ENCODE data around the gene CCL1.

Gene CCL1

DNA sequence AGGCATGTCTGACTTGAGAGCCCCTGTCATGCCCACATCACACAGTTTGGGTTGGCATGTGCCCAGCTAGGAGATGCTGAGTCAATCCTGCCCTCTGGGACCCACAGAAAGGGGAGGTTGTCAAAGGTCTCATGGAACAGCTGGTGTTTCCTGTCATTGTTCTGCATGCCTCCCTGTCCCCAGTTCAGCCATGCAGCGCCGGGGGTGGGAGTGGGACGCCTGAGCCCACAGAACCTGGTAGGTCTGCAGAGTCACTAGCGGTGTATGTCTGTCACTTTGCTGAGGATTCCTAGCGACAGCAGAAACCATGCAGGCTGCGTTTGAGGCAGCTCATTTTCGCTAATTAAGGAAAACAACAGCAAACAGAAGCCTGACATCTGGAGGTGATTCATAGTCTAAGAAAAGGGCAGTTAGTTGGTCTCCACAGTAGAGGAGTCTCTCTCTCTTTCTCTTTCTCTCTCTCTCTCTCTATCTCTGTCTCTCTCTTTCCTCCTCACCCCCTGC lies 19.6 kb upstream of the CCL1 start:
- peak in 1 of 2 experiments; percentile 22 for DNase-seq

- no peak for DNase-seq
Observed at GRCh38 chr17:34379868-34380267, 16.8 kb upstream of the CCL1 start.

GRCh38 chr17:34378664-34379101 lies 15.7 kb upstream of the CCL1 start:
- DNase-seq, result peak; percentile 89 to 90

GRCh38 chr17:34377078-34377823 lies 14.2 kb upstream of the CCL1 start:
- no peak for DNase-seq

DNA sequence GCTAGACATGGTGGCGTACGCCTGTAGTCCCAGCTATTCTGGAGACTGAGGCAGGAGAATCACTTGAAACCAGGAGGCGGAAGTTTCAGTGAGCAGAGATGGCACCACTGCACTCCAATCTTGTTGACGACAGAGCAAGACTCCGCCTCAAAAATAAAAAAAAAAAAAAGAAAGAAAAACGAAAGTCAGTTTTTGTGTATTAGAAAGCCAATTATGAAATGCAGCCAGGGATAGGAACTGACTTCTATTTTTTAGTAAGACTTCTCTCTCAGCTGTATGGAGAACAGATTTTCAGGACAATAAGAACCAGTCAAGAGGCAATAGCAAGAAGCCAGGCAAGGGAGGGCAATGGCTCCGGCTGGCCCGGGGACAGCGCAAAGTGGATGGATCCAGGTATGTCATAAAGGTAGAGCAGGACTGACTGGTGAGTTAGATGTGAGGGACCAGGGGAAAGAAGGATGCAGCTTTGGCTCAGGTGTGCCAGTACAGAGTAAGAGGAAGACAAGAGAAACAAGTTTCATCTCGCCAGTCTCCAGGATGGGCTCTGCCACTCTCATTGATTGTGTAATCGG lies 12.5 kb upstream of the CCL1 start:
- DNase-seq, result no peak

DNA sequence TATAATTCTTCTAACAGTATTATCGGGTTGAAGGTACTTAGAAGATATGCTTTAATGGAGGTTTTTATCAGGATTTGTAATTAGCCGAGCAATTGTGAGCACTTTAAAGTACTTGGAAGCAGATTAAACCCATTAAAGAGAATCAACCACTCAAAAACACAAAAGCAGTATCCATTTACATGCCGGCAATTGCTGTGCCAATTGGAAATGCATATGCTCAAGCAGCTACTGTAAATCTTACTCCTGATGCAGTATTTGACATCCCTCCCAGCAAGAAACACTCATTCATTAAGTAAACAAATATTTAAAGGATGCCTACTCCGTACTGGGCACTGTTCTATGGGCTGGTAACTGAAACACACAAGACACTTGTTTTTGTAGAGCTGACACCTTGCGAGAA lies 11.4 kb upstream of the CCL1 start:
- DNase-seq, result no peak

- DNase-seq, result no peak
Observed at GRCh38 chr17:34371405-34372100, 8.5 kb upstream of the CCL1 start.

DNA sequence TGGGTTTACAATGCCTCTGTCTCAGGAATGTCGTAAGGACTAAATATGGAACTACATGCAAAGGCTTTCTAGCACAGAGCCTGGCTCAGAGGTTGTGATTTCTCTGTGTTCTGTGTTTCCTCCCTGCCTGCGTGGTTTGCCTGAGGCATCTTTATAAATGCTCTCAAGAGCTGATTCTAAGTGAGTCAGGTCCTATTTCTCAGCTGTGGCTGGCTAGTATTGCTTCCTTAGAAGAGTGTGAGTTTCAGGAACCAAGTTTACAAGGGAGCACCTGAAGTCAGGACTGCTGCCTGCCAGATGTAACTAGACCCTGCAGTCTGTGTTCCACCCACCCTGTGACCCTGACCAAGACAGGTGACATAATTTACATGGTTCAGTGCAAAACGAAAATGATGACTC lies 8.0 kb upstream of the CCL1 start:
- DNase-seq, result peak; percentile 42 to 58

DNA sequence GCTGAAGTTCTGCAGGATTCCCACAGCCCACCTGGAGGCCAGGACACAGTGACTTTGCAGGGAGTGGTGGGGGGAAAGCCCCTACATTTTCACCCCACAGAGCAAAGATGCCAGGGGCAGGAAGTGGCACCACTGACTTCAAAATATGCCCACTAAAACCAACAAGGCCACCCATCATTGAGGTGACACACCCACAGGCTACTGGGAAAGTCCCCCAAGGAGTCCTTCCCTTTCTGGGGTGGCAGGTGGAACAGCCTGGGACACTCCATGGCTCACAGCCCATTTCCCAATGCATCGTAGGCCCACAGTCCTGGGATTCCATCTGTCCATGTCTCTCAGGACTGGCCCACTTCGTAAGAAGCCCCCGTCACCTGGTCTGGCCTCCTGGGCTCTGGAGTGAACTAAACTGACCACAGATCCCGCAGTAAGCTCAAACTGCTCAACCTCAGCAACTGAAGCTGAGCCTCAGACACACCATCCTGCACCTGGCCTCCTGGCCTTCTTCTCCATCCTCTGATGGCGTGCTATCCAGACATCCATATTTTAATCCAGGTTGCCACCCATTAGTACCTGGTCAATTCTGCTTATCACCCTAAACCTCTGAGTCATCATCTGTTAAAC lies 7.5 kb upstream of the CCL1 start:
- DNase-seq, result no peak

DNA sequence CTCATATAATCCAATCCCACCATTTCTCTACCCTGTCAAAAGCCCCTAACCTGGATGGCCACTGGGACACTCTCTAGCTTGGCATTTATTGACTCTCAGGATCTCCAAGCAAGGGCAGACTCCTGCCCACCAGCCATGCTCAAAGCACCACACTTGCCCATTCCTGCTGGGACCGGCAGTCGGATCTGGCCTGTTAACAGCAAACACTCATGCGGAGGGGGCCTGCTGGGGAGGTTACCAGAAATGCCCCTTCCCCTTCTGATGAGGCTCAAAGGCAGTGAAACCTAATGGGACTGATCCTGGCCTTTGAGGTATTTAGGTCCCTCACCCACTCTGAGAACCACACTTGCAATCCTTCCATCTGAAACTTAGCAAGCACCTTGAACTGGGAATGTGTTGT lies 6.5 kb upstream of the CCL1 start:
- DNase-seq, result no peak

DNA sequence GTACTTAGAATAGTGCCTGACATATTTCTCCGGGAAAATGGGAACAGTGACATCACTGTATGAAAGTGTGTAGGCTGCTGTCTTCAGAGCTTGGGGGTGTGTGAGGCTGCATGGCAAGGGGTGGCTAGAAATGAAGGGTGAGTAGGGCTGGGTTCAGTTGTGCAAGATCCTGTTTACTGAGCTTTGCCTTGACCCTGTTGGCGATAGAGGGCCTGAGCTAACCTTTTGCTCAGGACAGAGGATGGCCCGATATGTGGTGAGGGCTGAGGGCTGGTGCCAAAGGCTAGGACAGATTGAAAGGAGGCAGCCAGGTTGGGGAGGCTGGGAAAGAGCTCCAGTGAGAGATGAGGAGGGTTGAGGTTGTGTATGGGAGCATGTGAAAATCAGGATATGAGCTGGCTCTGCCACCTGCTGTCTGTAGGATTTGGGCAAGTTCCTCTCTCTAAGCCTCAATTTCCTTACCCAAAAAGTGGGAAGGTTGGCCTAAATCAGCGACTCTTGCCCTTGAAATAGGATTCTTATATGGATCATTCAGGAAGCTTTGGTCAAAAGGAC lies 6.0 kb upstream of the CCL1 start:
- peak; percentile 81 to 82 for DNase-seq

DNA sequence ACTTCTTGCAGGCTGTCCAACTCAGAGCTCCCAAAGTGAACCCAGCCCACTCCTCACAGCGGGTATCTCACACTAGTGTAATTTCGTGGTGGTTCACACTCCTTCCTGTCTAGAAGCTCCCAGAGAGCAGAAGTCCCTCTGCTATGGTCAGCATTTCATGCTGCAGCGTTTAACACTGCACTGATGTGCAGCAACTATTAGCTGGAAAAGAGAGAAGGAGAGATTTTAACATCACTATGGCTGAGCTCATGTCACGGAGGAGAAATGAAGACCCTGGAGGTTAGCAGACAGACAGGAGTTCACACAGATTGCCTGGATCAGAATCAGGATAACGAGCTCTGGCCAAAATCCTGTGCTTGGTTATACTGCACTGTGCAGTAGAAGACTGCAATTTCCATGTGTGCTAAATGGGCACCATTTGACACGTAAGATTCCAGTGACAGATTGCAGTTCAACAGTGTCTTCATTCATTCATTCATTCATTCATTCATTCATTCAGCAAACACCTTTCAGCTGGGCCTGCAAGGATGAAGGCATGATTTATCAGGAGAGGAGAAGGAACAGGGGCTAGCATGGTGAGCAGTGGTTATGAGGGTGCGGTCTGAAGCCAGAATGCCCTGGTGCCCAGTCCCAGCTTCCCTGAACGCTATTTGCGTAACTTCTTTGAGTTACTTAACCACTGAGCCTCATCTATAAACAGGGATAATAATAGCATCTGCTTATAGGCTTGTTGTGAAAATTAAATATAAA lies 5.3 kb upstream of the CCL1 start:
- peak; percentile 78 to 82 for DNase-seq

- no peak for DNase-seq
Observed at GRCh38 chr17:34367486-34368195, 4.6 kb upstream of the CCL1 start.

GRCh38 chr17:34366529-34367107 lies 3.6 kb upstream of the CCL1 start:
- DNase-seq, result peak; percentile 16 to 21

DNA sequence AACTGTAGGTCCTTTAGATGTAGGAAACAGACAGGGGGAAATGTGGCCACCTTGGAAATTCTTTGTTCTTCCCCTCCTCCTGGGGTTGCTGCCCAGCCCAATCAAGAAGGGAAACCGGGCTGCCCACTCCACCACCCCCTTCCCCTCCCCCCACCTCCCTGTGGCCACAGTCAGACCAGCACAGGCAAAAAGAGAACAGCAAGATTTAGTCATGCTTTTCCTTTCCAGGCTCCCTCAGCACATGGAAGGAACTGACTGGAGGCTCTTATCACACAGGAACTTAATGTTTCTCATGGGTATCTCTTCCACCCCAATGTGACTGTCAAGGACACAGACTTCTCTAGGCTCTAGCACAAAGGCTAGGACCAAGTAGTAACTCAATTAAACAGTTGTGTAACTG lies 3.0 kb upstream of the CCL1 start:
- DNase-seq, result peak in 1 of 2 experiments; percentile 20

- DNase-seq, result peak; percentile 61 to 70
Observed at GRCh38 chr17:34365340-34365739, 2.3 kb upstream of the CCL1 start.

GRCh38 chr17:34364751-34365150 lies 1.7 kb upstream of the CCL1 start:
- no peak for DNase-seq

DNA sequence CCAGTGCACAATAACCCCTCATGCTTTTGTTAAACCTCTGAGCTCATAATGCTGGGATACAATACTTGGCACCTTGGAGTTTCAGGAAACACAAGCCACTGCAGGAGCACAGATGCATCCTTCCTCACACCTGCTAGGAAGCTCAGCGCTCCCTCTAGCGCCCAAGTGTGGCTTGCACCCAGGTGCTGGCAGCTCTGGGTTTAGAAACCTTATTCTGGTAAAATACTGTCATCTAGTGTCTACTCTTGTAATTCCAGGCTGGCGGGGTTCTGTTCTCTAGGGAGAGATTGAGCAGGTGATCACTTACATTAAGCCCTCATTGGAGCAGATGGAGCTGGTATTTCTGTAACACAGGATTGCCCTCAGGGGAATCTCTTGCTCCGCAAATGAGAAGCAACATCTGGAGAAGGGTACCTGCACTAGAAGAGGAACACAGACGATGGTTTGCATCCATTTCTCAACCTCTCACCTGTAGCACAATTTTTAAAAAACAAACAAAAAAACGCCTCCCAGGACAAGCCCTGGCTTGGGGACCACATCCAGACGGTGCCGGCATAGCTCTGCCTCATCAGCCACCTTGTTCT lies 1.5 kb downstream of the CCL1 start:
- peak; percentile 89 to 93 for DNase-seq

GRCh38 chr17:34360601-34361270 lies 2.3 kb downstream of the CCL1 start:
- no peak for DNase-seq

GRCh38 chr17:34358631-34359030 lies 4.4 kb downstream of the CCL1 start:
- DNase-seq, result no peak
